SK-N-SH treated with all-trans-retinoic acid at 6 μM for 48 hours (cell line): ENCODE data around the gene HIF3A.

ENCODE experiments used
- ARNTL ChIP-seq: fragments of 450-650 bp; formaldehyde crosslinking; IDR thresholded peaks from 2 replicates; pipeline ENCODE4 v1.5.0; 2020; ENCODE audit warnings: low read depth, mild to moderate bottlenecking, moderate library complexity, borderline replicate concordance
- CREB5 ChIP-seq: fragments of 250-450 bp; sonication (Bioruptor Pico); IDR thresholded peaks from 2 replicates; pipeline ENCODE4 v1.5.1; 2020; ENCODE audit warnings: low read depth, mild to moderate bottlenecking, moderate library complexity
- ESRRG ChIP-seq: fragments of 250-450 bp; sonication (Bioruptor Pico); IDR thresholded peaks from 2 replicates; pipeline ENCODE4 v1.6.1; 2021; ENCODE audit warnings: mild to moderate bottlenecking
- OSR1 ChIP-seq: fragments of 250-450 bp; sonication (Bioruptor Pico); IDR thresholded peaks from 2 replicates; pipeline ENCODE4 v1.8.0; 2022; ENCODE audit warnings: moderate library complexity, mild to moderate bottlenecking, inconsistent platforms
- RARB ChIP-seq: fragments of 250-450 bp; sonication (Bioruptor Pico); IDR thresholded peaks from 2 replicates; pipeline ENCODE4 v1.8.0; 2021; ENCODE audit warnings: mild to moderate bottlenecking, moderate library complexity
- SNAI2 ChIP-seq: fragments of 250-450 bp; sonication (Bioruptor Pico); IDR thresholded peaks from 2 replicates; pipeline ENCODE4 v1.5.0; 2020; ENCODE audit warnings: mild to moderate bottlenecking, moderate library complexity
- TOX ChIP-seq: fragments of 250-450 bp; sonication (Bioruptor Pico); IDR thresholded peaks from 2 replicates; pipeline ENCODE4 v1.8.0; 2021; ENCODE audit warnings: mild to moderate bottlenecking, moderate library complexity, borderline replicate concordance
- TSHZ2 ChIP-seq: fragments of 250-450 bp; sonication (Bioruptor Pico); IDR thresholded peaks from 2 replicates; pipeline ENCODE4 v1.5.0; 2020; ENCODE audit warnings: mild to moderate bottlenecking, moderate library complexity
- ZC3H10 ChIP-seq: fragments of 250-450 bp; sonication (Bioruptor Pico); IDR thresholded peaks from 2 replicates; pipeline ENCODE4 v1.5.1; 2021; ENCODE audit warnings: mild to moderate bottlenecking, moderate library complexity
- ZFP30 ChIP-seq: fragments of 450-650 bp; formaldehyde crosslinking; IDR thresholded peaks from 2 replicates; pipeline ENCODE4 v1.5.0; 2022; ENCODE audit warnings: mild to moderate bottlenecking, moderate library complexity
- ZNF8 ChIP-seq: fragments of 450-650 bp; formaldehyde crosslinking; IDR thresholded peaks from 2 replicates; pipeline ENCODE4 v1.5.0; 2020; ENCODE audit warnings: mild to moderate bottlenecking, moderate library complexity
- TF ChIP-seq, protein P1 (sequence below): fragments of 250-450 bp; sonication (Bioruptor Pico); IDR thresholded peaks from 2 replicates; pipeline ENCODE4 v1.8.0; 2020; ENCODE audit warnings: mild to moderate bottlenecking, moderate library complexity, borderline replicate concordance

GRCh38 chr19:46372901-46373490 is 76.2 kb downstream of the HIF3A start:
- TF ChIP-seq, protein P1, sequence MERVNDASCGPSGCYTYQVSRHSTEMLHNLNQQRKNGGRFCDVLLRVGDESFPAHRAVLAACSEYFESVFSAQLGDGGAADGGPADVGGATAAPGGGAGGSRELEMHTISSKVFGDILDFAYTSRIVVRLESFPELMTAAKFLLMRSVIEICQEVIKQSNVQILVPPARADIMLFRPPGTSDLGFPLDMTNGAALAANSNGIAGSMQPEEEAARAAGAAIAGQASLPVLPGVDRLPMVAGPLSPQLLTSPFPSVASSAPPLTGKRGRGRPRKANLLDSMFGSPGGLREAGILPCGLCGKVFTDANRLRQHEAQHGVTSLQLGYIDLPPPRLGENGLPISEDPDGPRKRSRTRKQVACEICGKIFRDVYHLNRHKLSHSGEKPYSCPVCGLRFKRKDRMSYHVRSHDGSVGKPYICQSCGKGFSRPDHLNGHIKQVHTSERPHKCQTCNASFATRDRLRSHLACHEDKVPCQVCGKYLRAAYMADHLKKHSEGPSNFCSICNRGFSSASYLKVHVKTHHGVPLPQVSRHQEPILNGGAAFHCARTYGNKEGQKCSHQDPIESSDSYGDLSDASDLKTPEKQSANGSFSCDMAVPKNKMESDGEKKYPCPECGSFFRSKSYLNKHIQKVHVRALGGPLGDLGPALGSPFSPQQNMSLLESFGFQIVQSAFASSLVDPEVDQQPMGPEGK, result no peak
- TF ChIP-seq TOX (CRISPR knock-in tag) (no peak), ZFP30 (no peak), OSR1 (CRISPR knock-in tag) (no peak), ARNTL (CRISPR knock-in tag) (no peak), CREB5 (CRISPR knock-in tag) (no peak), ZNF8 (CRISPR knock-in tag) (no peak), TSHZ2 (CRISPR knock-in tag) (no peak), ZC3H10 (CRISPR knock-in tag) (no peak), RARB (CRISPR knock-in tag) (no peak), SNAI2 (CRISPR knock-in tag) (no peak), ESRRG (CRISPR knock-in tag) (no peak)
